ENCODE results near the gene NOP14.

DNA sequence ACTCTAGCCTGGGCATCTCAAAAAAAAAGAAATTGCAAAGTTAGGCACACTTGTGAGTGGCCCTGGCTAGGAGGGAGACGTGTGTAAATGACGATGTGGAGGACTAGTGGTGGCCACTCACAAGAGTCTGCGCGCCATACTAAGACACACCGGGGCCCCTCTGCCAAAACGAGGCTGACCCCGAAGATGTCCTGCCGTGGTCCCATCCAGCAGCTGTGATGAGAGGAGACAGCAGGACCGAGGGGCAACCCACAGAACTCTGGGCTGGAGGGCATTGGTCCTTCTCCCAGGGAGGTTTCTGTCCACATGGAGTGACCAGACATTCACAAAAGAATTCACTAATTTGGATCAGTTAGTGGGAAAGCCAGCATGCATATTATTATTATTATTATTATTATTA, 47.4 kb downstream of the NOP14 start:
- TF ChIP-seq, protein P1, sequence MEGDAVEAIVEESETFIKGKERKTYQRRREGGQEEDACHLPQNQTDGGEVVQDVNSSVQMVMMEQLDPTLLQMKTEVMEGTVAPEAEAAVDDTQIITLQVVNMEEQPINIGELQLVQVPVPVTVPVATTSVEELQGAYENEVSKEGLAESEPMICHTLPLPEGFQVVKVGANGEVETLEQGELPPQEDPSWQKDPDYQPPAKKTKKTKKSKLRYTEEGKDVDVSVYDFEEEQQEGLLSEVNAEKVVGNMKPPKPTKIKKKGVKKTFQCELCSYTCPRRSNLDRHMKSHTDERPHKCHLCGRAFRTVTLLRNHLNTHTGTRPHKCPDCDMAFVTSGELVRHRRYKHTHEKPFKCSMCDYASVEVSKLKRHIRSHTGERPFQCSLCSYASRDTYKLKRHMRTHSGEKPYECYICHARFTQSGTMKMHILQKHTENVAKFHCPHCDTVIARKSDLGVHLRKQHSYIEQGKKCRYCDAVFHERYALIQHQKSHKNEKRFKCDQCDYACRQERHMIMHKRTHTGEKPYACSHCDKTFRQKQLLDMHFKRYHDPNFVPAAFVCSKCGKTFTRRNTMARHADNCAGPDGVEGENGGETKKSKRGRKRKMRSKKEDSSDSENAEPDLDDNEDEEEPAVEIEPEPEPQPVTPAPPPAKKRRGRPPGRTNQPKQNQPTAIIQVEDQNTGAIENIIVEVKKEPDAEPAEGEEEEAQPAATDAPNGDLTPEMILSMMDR (IDR thresholded peaks at IDR 0.05) = no peak
- TF ChIP-seq EZH2 (IDR thresholded peaks at IDR 0.05; ENCODE audit: borderline replicate concordance, insufficient read depth, low read depth, low read length, poor library complexity, severe bottlenecking) = no peak
